Amniotic stem cell (primary cell): ENCODE data around the gene TLX1.

Experiments
- DNase-seq: peaks from one replicate; lab custom pipeline; 2025; lab: John Stamatoyannopoulos, UW

TLX1 gene

GRCh38 chr10:101130984-101131961 is at the start of gene TLX1:
TLX1 (plus strand) TSS chr10:101131300; CDS start chr10:101131542, 242 bp downstream.
- DNase-seq = no peak

- no peak for DNase-seq
These were observed 45.3 kb upstream of the TLX1 start for GRCh38 chr10:101085846-101086245.

DNA sequence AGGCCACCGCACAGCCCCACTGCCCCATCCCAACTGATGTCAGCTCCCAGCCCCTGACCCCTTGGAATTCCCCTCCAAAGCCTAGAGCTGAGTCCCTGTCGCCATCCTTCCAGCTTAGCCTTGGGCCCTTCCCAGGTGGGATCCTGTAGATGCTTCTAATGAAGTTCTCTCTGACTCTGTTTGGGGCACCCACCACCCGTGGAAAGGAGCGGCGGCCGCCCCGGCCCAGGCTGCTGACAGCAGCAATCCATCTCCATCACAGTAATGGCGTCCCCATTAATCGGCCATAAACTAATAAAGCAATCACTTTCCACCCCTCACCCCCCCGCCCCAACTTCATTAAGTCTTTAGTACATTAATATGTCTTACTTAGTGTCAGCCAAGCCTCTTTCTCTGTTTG is 43.7 kb upstream of the TLX1 start:
- DNase-seq = no peak

DNA sequence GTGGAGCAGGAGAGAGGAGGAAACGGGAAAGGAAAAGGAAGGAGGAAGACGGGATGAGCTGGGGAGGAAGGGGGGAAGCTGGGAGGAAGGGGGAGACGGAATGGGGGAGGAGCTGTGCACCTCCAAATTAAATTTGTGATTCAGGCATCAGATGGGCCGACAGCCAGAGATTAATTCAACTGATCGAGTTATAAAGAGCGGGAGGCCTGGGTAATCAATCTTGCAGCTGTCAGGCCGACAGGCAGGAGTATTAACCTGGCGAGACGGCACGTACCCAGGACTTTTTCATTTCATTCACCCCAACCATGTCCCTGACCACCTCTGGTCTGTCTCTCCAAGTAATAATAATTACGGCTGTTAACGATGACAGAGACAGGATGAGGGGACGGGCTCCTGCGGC is 43.1 kb upstream of the TLX1 start:
- DNase-seq = no peak

GRCh38 chr10:101089520-101090299 is 41.4 kb upstream of the TLX1 start:
- no peak for DNase-seq

DNA sequence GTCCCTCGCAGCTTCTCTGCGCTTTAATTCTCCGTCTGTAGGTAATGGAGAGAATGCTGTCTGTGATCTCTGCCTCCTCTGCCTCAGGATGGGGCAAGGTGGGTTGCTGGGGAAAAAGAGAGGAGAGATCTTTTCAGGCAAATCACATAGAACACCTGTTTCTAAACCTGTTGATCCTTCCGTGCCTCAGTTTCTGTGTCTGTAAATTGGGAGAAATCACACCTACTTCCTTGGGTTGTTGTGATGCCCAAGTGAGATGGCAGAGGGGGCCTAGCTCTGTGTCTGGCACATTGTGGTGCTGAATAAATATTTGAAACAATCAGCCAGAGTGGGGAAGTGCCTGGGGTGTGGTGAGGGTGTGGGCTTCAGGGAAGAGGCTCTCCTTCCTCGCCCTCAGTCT is 40.5 kb upstream of the TLX1 start:
- DNase-seq = no peak

- DNase-seq = no peak
These were observed 39.4 kb upstream of the TLX1 start for GRCh38 chr10:101091546-101092290.

DNA sequence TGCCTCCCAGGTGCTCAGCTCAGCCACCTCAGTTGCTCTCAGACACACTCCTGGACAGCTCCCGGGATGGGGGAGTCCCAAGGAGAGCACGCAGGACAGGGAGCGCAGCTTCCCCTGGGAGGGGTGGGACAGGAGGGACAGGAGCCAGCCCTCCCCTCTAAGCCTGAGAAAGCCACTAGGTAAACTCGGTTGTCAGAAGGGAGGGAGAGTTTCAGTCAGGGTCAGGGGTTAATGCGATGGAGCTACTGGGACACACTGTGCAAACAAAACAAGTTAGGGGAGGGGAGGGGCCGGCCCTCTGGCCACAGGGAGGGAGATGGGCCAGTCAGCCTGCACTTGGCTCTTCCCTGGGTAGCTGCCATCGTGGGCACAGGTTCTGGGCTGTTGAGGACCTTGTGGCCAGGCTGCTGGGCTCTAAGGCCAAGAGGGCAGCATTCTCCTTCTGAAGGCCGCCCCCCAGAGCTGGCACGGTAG is 38.2 kb upstream of the TLX1 start:
- no peak for DNase-seq

GRCh38 chr10:101094121-101094879 is 36.8 kb upstream of the TLX1 start:
- no peak for DNase-seq

- no peak for DNase-seq
These were observed 36.1 kb upstream of the TLX1 start for GRCh38 chr10:101095004-101095403.

GRCh38 chr10:101095550-101096213 is 35.4 kb upstream of the TLX1 start:
- DNase-seq = peak; percentile 8

- DNase-seq = no peak
These were observed 34.7 kb upstream of the TLX1 start for GRCh38 chr10:101096378-101096777.

DNA sequence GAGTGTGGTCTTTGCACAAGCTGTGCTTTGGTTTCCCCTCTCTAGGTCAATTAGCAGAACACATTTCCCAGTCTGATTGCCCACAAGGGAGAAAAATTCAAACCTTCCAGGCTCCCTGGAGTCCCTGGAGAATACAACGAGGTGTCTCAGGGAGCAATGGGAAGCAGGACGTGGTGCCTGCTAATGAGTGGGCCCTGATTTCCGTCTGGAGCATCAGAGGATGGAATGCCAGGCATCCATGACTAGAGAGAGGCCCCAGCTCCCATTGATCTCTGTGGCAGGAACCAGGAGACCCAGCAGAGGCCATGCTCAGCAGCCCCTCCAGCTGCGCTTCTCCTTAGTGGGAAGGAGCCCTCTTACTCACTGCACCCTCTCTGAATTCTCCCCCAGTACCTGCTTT is 33.2 kb upstream of the TLX1 start:
- DNase-seq = no peak

GRCh38 chr10:101099901-101100300 is 31.2 kb upstream of the TLX1 start:
- DNase-seq = no peak

DNA sequence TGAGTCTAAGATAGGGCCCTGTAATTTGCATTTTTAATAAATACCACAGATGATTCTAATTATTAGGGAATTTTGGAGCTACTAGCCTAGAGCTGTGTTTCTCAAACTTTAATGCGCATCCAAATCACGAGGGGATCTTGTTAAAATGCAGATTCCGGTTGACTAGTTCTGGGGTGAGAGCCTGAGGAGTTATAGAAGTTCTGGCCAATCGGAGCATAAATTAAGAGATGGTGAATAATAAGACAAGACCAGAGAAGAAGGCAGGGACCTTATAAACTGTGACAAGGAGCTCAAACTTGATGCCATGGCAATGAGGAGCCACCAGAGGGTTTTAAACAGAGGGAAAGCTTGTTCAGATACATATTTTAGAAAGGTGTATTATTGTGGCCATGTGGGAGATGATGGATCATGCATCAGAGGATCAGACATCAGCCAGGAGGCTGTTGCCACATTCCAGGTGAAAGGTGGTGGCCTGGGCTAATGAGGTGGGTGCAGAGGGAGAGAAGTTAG is 29.7 kb upstream of the TLX1 start:
- DNase-seq = no peak

GRCh38 chr10:101103430-101103829 is 27.7 kb upstream of the TLX1 start:
- DNase-seq = no peak

DNA sequence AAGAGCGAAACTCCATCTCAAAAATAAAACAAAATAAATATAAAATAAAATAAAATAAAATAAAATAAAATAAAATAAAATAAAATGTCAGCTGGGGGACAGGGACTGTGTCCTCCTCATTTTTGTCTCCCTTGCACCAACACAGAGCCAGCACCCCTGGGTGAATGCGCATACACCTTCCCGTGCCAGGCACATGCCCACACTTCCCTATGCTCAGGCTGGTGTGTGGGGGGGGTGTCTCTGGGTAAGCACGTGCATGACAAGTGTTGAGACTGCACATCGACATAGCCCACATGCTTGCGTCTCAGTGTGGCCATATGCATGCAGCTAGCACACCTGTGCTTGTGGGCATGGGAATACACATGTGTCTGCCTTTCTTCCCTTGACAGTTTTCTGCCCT is 24.7 kb upstream of the TLX1 start:
- no peak for DNase-seq

- no peak for DNase-seq
These were observed 23.3 kb upstream of the TLX1 start for GRCh38 chr10:101107771-101108170.

DNA sequence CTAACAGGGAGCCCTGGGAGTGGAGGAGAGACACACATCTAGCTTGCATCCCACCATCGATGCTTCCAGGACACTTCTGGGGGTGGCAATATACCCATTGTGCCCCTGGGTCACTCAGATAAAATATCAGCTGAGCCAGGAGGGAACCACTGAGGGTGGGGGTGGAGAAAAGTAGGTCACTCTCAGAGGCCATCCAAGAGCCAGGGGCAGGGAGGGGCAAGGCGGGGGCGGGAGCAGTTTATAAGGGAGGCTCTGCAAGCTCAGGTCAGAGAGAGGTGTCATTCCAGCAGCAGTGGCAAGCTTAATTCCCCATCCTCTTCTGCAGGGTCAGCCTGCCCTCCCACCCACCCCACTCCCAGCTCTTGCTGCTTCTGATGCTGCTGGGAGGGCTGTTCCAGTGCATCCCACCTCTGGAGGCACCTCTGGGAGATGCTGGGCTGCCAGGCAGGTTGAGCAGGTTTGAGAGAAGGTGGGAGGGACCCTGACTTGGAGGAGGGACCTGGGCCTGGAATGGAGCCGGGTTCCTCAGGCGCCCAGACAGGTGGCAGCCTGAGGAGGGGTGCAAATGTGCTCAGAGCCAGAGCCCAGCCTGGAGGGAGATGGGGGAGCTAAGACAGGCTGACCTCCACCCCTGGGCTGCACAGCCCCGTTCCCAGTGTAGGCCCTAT is 20.1 kb upstream of the TLX1 start:
- no peak for DNase-seq

DNA sequence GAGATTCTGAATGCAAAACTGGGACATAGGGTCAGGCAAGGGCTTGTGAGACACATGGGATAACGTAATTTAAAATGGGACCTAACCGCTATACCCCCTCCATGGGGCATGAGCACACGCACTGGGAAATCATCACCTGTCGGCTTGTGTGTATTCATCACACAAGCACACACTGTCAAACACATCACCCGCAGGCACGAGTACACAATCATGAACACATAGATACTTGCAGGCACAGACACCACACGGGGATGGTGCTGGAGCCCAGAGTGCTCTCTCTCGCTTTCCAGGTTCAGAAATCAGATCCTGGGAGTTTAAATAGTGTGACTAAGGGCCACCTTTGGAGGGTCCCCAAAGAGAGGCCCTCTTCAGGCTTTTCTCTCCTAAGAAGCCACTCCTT is 19.6 kb upstream of the TLX1 start:
- no peak for DNase-seq
